OCI-LY1 (cell line): ENCODE results near the gene RHOV.

Experiments
- EZH2 ChIP-seq: fragments of 200-600 bp; sonication (generic), shearing (Covaris generic); IDR thresholded peaks from 2 replicates; pipeline ENCODE4 v1.8.0; 2017; ENCODE audit warnings: borderline replicate concordance, mixed run types, mild to moderate bottlenecking, antibody characterized with exemption, low read length, moderate library complexity, mixed read lengths
- TF ChIP-seq, protein P1 (sequence below): fragments of 200-600 bp; sonication (generic), shearing (Covaris generic); IDR thresholded peaks from 2 replicates; pipeline ENCODE4 v1.5.1; 2017; ENCODE audit warnings: mild to moderate bottlenecking, antibody characterized with exemption, low read length, moderate library complexity, mixed read lengths

- TF ChIP-seq, protein P1, sequence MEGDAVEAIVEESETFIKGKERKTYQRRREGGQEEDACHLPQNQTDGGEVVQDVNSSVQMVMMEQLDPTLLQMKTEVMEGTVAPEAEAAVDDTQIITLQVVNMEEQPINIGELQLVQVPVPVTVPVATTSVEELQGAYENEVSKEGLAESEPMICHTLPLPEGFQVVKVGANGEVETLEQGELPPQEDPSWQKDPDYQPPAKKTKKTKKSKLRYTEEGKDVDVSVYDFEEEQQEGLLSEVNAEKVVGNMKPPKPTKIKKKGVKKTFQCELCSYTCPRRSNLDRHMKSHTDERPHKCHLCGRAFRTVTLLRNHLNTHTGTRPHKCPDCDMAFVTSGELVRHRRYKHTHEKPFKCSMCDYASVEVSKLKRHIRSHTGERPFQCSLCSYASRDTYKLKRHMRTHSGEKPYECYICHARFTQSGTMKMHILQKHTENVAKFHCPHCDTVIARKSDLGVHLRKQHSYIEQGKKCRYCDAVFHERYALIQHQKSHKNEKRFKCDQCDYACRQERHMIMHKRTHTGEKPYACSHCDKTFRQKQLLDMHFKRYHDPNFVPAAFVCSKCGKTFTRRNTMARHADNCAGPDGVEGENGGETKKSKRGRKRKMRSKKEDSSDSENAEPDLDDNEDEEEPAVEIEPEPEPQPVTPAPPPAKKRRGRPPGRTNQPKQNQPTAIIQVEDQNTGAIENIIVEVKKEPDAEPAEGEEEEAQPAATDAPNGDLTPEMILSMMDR, result no peak
- no peak for TF ChIP-seq EZH2
Measured at GRCh38 chr15:40845036-40845435, 29.0 kb downstream of the RHOV start.
